A673 (cell line): ENCODE data around the gene THBS1. TPM values are rescaled to one million over a fixed set of nuclear protein-coding genes. Genes with fewer than 3 reads are reported as not detected.

ENCODE experiments used
- BruUV-seq: library from RNA; stranded (reverse); fragments of 400-500 nt; replicated peaks from 2 replicates; lab custom pipeline; 2021; lab: Mats Ljungman, UMichigan
- CTCF ChIA-PET: fragments of 300-600 bp; sonication (Branson Sonifier 250); formaldehyde crosslinking; loops from one replicate; lab custom pipeline; 2022; ENCODE audit warnings: antibody characterized with exemption; lab: Charles Lee
- POLR2A ChIA-PET: fragments of 300-600 bp; sonication (Branson Sonifier 250); formaldehyde crosslinking; loops from one replicate; lab custom pipeline; 2022; ENCODE audit warnings: antibody characterized with exemption; ENCODE audit not compliant: low non-redundant PET; lab: Charles Lee
- DNase-seq: peaks from one replicate; pipeline ENCODE4 v3.0.0-alpha.2; 2015; ENCODE audit warnings: low spot score
- H3K27ac ChIP-seq: fragments of 200-600 bp; sonication (generic); 2 replicates; pipeline ENCODE4 v1.5.1; 2016; ENCODE audit warnings: mixed run types, low read depth, mild to moderate bottlenecking, mixed read lengths, antibody characterized with exemption, low read length; ENCODE audit not compliant: poor library complexity, severe bottlenecking
- H3K27me3 ChIP-seq: fragments of 200-600 bp; sonication (generic); replicated peaks from 2 replicates; pipeline ENCODE4 v1.6.1; 2017; ENCODE audit warnings: mixed run types, low read depth, mild to moderate bottlenecking, mixed read lengths, antibody characterized with exemption, low read length; ENCODE audit not compliant: insufficient read depth, poor library complexity
- H3K36me3 ChIP-seq: fragments of 200-600 bp; sonication (generic); 2 replicates; pipeline ENCODE4 v1.6.1; 2016; ENCODE audit warnings: mixed run types, mild to moderate bottlenecking, mixed read lengths, antibody characterized with exemption, low read length; ENCODE audit not compliant: insufficient read depth, poor library complexity, severe bottlenecking
- H3K4me1 ChIP-seq: fragments of 200-600 bp; sonication (generic); 2 replicates; pipeline ENCODE4 v1.6.1; 2017; ENCODE audit warnings: mixed run types, mild to moderate bottlenecking, mixed read lengths, antibody characterized with exemption, low read length; ENCODE audit not compliant: insufficient read depth, poor library complexity, severe bottlenecking
- H3K4me3 ChIP-seq: fragments of 200-600 bp; sonication (generic); 2 replicates; pipeline ENCODE4 v1.5.1; 2016; ENCODE audit warnings: low read depth, mixed run types, mild to moderate bottlenecking, mixed read lengths, low read length; ENCODE audit not compliant: poor library complexity, severe bottlenecking
- H3K9me3 ChIP-seq: fragments of 200-600 bp; sonication (generic); 2 replicates; pipeline ENCODE4 v1.6.1; 2016; ENCODE audit warnings: mixed run types, low read depth, mild to moderate bottlenecking, mixed read lengths, antibody characterized with exemption, low read length; ENCODE audit not compliant: poor library complexity, severe bottlenecking
- EZH2 ChIP-seq: fragments of 200-600 bp; sonication (generic); IDR thresholded peaks from 2 replicates; pipeline ENCODE4 v1.6.1; 2017; ENCODE audit warnings: borderline replicate concordance, low read depth, mild to moderate bottlenecking, mixed read lengths, antibody characterized with exemption, low read length; ENCODE audit not compliant: poor library complexity, severe bottlenecking
- intact Hi-C: fragments of 100-400 bp; cut with micrococcal nuclease; formaldehyde crosslinking; loops from one replicate; pipeline ENCODE4 v1.10.0; 2022; ENCODE audit not compliant: unreplicated experiment
- total RNA-seq: library from RNA; stranded (reverse); gene quantifications from 2 replicates; pipeline ENCODE4 v1.2.3, GENCODE V29; 2021
- TF ChIP-seq, protein P1 (sequence below): fragments of 300-800, 200-600 bp; sonication (generic); conservative IDR thresholded peaks from 2 replicates; pipeline ENCODE4 v1.5.1; 2017; ENCODE audit warnings: low read depth, mild to moderate bottlenecking, antibody characterized with exemption, low read length, moderate library complexity, mixed read lengths

Gene THBS1
- total RNA-seq, 1 experiment from 2014 or later = 0.80 TPM

DNA sequence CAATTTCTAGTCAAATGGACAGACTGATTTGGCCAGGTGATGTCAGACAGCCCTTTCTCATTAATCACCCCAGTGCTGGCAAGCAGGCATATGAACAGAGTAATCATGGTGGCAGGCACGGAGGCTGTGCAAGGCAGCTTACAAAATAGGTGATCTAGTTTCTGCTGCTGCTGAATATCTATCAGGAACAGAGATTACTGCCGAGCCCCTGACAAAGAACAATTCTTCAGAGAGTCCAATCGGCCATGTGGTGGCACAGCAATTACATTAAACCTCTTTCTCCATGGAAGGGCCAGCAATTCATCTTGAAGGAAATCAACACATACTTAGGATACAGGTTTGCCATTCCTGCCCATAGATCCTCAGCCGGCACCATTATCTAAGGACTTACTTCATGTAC, 32.3 kb upstream of the THBS1 start:
- ChIA-PET CTCF (no interaction called here), POLR2A (no interaction called here)
- no peak for DNase-seq
- Histone ChIP-seq H3K36me3 (no peaks in the 10 kb centered on the region), H3K27ac (no peak overlapping the region), H3K27me3 (peaks cover 14% of the 10 kb centered on the region), H3K4me1 (no peaks in the 10 kb centered on the region), H3K4me3 (no peak overlapping the region), H3K9me3 (peaks cover 6% of the 10 kb centered on the region)
- intact Hi-C loops = no loop called here
- TF ChIP-seq, protein P1, sequence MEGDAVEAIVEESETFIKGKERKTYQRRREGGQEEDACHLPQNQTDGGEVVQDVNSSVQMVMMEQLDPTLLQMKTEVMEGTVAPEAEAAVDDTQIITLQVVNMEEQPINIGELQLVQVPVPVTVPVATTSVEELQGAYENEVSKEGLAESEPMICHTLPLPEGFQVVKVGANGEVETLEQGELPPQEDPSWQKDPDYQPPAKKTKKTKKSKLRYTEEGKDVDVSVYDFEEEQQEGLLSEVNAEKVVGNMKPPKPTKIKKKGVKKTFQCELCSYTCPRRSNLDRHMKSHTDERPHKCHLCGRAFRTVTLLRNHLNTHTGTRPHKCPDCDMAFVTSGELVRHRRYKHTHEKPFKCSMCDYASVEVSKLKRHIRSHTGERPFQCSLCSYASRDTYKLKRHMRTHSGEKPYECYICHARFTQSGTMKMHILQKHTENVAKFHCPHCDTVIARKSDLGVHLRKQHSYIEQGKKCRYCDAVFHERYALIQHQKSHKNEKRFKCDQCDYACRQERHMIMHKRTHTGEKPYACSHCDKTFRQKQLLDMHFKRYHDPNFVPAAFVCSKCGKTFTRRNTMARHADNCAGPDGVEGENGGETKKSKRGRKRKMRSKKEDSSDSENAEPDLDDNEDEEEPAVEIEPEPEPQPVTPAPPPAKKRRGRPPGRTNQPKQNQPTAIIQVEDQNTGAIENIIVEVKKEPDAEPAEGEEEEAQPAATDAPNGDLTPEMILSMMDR = no peak
- TF ChIP-seq EZH2 = no peak
- no TSS peak for BruUV-seq

DNA sequence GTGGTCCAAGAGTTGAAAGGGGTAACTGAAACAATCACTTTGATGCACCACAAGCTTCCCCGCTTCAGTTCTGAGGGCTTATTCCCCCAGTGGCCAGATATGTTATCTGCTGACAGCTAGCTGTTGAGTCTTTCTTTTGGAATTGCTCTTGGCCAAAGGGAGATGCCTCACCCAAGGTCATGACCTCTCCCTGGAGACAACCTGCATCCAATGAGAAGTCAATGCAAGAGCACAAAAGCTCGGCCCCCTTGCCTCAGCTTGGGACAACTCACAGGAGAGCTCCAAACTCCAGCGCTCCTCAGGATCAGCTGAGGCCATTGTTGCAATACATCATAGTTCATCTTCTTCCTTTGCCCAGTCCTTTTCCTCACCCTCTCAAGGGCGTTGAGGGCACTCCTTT, 31.0 kb upstream of the THBS1 start:
- no peak overlapping the region for H3K27ac ChIP-seq
- H3K4me1 ChIP-seq = no peaks in the 10 kb centered on the region
- peaks cover 24% of the 10 kb centered on the region for H3K27me3 ChIP-seq
- H3K9me3 ChIP-seq = peaks cover 6% of the 10 kb centered on the region
- intact Hi-C loops = no loop called here
- H3K36me3 ChIP-seq = no peaks in the 10 kb centered on the region
- POLR2A ChIA-PET = no interaction called here
- no peak for DNase-seq
- TF ChIP-seq, protein P1 = no peak
- TF ChIP-seq EZH2 = no peak
- BruUV-seq = no TSS peak
- no peak overlapping the region for H3K4me3 ChIP-seq
- CTCF ChIA-PET = no interaction called here

DNA sequence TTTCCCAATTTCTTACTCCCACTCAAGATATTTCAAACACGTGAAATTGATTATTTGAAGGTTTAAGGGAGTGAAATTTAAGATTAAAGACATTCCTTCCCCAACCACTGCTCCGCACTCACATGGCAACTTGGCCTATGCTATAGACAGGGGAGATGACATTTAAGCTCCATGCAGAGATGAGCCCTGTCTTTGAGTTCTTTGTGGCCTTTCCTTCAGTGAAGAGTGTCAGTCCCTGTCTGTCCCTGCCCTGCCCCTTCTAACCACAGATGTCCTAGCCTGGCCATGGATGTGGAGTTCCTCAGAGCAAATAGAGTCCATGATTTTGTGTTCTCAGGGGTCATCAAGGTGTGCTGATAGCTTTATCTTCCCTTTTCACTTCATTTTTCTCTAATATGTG, 29.4 kb upstream of the THBS1 start:
- Histone ChIP-seq H3K27me3 (peaks cover 21% of the 10 kb centered on the region), H3K4me3 (no peak overlapping the region), H3K36me3 (no peaks in the 10 kb centered on the region), H3K9me3 (no peaks in the 10 kb centered on the region), H3K4me1 (no peaks in the 10 kb centered on the region), H3K27ac (no peak overlapping the region)
- CTCF ChIA-PET = no interaction called here
- DNase-seq = no peak
- TF ChIP-seq, protein P1 = no peak
- TF ChIP-seq EZH2 = no peak
- no TSS peak for BruUV-seq
- POLR2A ChIA-PET = no interaction called here
- intact Hi-C loops = no loop called here
